ENCODE data around the gene HNRNPA0.

HNRNPA0 gene

GRCh38 chr5:137703565-137703964 is 50.6 kb downstream of the HNRNPA0 start:
- ChIA-PET POLR2A (no interaction called here), CTCF (no interaction called here)
- TF ChIP-seq CTCF (IDR thresholded peaks at IDR 0.05; ENCODE audit: control extremely low read depth, extremely low read depth, low read depth, missing control alignments): no peak
- DNase-seq (ENCODE audit: extremely low spot score): no peak

- DNase-seq (ENCODE audit: extremely low spot score): no peak
- CTCF ChIA-PET: interaction anchor here (0.9 to 2.6 kb wide), 3 partner anchors 14 to 40 kb away, joined by 3 to 7 read pairs (median 6); no protein-coding TSS in a partner anchor
- no peak for TF ChIP-seq CTCF (IDR thresholded peaks at IDR 0.05; ENCODE audit: control extremely low read depth, extremely low read depth, low read depth, missing control alignments)
- POLR2A ChIA-PET: no interaction called here
These were observed 53.9 kb downstream of the HNRNPA0 start for GRCh38 chr5:137700282-137700680.

GRCh38 chr5:137699336-137700281 is 54.6 kb downstream of the HNRNPA0 start:
- ChIA-PET POLR2A (no interaction called here), CTCF (interaction anchor here (0.9 to 2.6 kb wide), 5 partner anchors 14 to 70 kb away, joined by 3 to 7 read pairs (median 5); no protein-coding TSS in a partner anchor)
- no peak for DNase-seq (ENCODE audit: extremely low spot score)
- no peak for TF ChIP-seq CTCF (IDR thresholded peaks at IDR 0.05; ENCODE audit: control extremely low read depth, extremely low read depth, low read depth, missing control alignments)

- DNase-seq (ENCODE audit: extremely low spot score): no peak
- POLR2A ChIA-PET: no interaction called here
- CTCF ChIA-PET: interaction anchor here (1.1 to 4.4 kb wide), 3 partner anchors 13 to 24 kb away, joined by 3 to 22 read pairs (median 4); no protein-coding TSS in a partner anchor
- TF ChIP-seq CTCF (IDR thresholded peaks at IDR 0.05; ENCODE audit: control extremely low read depth, extremely low read depth, low read depth, missing control alignments): no peak
These were observed 57.7 kb downstream of the HNRNPA0 start for GRCh38 chr5:137696481-137696880.

- TF ChIP-seq CTCF (IDR thresholded peaks at IDR 0.05; ENCODE audit: control extremely low read depth, extremely low read depth, low read depth, missing control alignments): peak; percentile 6
- ChIA-PET POLR2A (no interaction called here), CTCF (interaction anchor here (0.8 to 4.4 kb wide), 6 partner anchors 12 to 47 kb away, joined by 3 to 22 read pairs (median 7); no protein-coding TSS in a partner anchor)
- DNase-seq (ENCODE audit: extremely low spot score): peak; percentile 35
These were observed 58.3 kb downstream of the HNRNPA0 start for GRCh38 chr5:137695651-137696428.

Measured in GM10248 (cell line).